Choroid plexus epithelial cell (primary cell): Measurements from ENCODE around the gene NMNAT3.

ENCODE experiments used
- DNase-seq: peaks from one replicate; pipeline ENCODE4 v3.0.0-alpha.2; 2010; ENCODE audit warnings: low read depth
- H3K4me3 ChIP-seq: 2 replicates; pipeline ENCODE4 v1.5.1; 2011; ENCODE audit warnings: low read depth, mild to moderate bottlenecking, control low read depth, low read length, moderate library complexity
- CTCF ChIP-seq: conservative IDR thresholded peaks from 2 replicates; pipeline ENCODE4 v1.5.1; 2011; ENCODE audit warnings: low read depth, mild to moderate bottlenecking, control low read depth, inconsistent platforms, low read length, moderate library complexity

NMNAT3 gene

GRCh38 chr3:139610886-139611285 lies 66.9 kb downstream of the NMNAT3 start:
- H3K4me3 ChIP-seq, result no peak overlapping the region
- no peak for DNase-seq
- TF ChIP-seq CTCF, result no peak

- no peak for TF ChIP-seq CTCF
- no peak for DNase-seq
- no peak overlapping the region for H3K4me3 ChIP-seq
Observed at GRCh38 chr3:139608924-139609323, 68.8 kb downstream of the NMNAT3 start.

- no peak for DNase-seq
- TF ChIP-seq CTCF, result no peak
- no peak overlapping the region for H3K4me3 ChIP-seq
Observed at GRCh38 chr3:139608108-139608380, 69.7 kb downstream of the NMNAT3 start.

GRCh38 chr3:139607257-139608107 lies 70.3 kb downstream of the NMNAT3 start:
- no peak for DNase-seq
- TF ChIP-seq CTCF, result no peak
- H3K4me3 ChIP-seq, result no peak overlapping the region

DNA sequence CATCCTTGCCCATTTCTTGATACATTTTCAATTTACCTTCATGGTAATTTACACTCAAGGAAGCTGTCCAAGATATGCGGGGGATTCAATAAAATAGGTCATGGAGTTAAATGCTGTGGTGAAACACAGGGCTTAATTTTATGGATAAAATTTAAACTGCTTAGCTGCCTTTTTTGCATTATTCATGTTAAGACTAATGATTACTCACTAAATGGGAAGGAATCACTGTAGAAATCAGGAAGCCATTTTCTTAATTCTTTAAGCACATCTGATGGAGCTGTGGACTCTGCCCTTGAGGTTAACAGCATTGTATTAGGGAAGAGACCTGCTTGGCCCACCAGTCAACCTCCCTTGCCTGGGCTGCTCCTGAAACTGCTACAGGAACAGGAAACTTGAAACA lies 75.8 kb downstream of the NMNAT3 start:
- no peak for DNase-seq
- no peak for TF ChIP-seq CTCF
- H3K4me3 ChIP-seq, result no peak overlapping the region

GRCh38 chr3:139601191-139601961 lies 76.4 kb downstream of the NMNAT3 start:
- no peak for TF ChIP-seq CTCF
- DNase-seq, result no peak
- no peak overlapping the region for H3K4me3 ChIP-seq
